Ovary (tissue), 9 donors: Measurements from ENCODE around the gene IFT25. TPM values are rescaled to one million over a fixed set of nuclear protein-coding genes. Genes with fewer than 3 reads are reported as not detected.

Experiments used
- DNase-seq, 5 donors: peaks; one replicate each; pipeline ENCODE4 v3.0.0-alpha.2; 2019 to 2020
- H3K27ac ChIP-seq, 2 donors: fragments of 200-600 bp; one replicate each; pipeline versions ENCODE4 v1.5.1 to v1.8.0; 2019 to 2022
- H3K27me3 ChIP-seq: fragments of 200-600 bp; one replicate; pipeline ENCODE4 v1.8.0; 2022
- H3K36me3 ChIP-seq: fragments of 200-600 bp; sonication (generic); one replicate; pipeline ENCODE4 v1.5.1; 2019
- H3K4me1 ChIP-seq: one replicate; pipeline ENCODE4 v1.8.1; 2013; ENCODE audit warnings: mild to moderate bottlenecking, moderate library complexity; ENCODE audit not compliant: insufficient read depth
- H3K4me3 ChIP-seq: fragments of 200-600 bp; sonication (generic); one replicate; pipeline ENCODE4 v1.5.1; 2017
- H3K9me3 ChIP-seq, 2 donors: fragments of 200-600 bp in 1 of 2; sonication (generic) in 1 of 2; one replicate each; pipeline versions ENCODE4 v1.5.1 to v1.8.1; 2013 to 2019; ENCODE audit warnings: mild to moderate bottlenecking in 1 of 2, moderate library complexity in 1 of 2
- CTCF ChIP-seq, 3 donors: fragments of 450-650 bp in 2 of 3; fragments of 200-600 bp in 1 of 3; IDR thresholded peaks; one replicate each; pipeline versions ENCODE4 v1.5.1 to v1.8.0; 2016 to 2022; ENCODE audit warnings: antibody characterized with exemption in 3 of 3, mild to moderate bottlenecking in 1 of 3
- EP300 ChIP-seq: sonication (generic); formaldehyde crosslinking; IDR thresholded peaks from one replicate; pipeline ENCODE4 v1.6.1; 2017; ENCODE audit warnings: antibody characterized with exemption
- POLR2A ChIP-seq: fragments of 450-650 bp; IDR thresholded peaks from one replicate; pipeline ENCODE4 v1.6.1; 2017; ENCODE audit warnings: antibody characterized with exemption, mild to moderate bottlenecking, moderate library complexity
- WGBS, 3 donors: extraction: QIAGEN DNeasy Blood & Tissue Kit in 1 of 3; methylation state at CpG; one replicate each; pipeline versions ENCODE4 v1.1.5 to v1.1.7; 2013 to 2017; 5-methylcytosine and 5-hydroxymethylcytosine counted together
- intact Hi-C, 4 donors: fragments of 100-400 bp; cut with DNase I; formaldehyde crosslinking; loops; one replicate each; pipeline versions ENCODE4 v1.11.0 to v1.15.1; 2022 to 2023
- polyA plus RNA-seq, 2 donors: library from polyadenylated mRNA; stranded (reverse); fragments of 200-250 nt in 1 of 2; fragments of 350-450 nt in 1 of 2; fragmentation: Illumina TruSeq in 1 of 2; extraction: RNeasy Lipid Tissue Mini Kit (QIAGEN cat#74804) in 1 of 2; gene quantifications; one replicate each; pipeline ENCODE4 v1.2.3, GENCODE V29; 2013 to 2014
- total RNA-seq, 7 donors: library from RNA; depleted of rRNA in 2 of 7; stranded (reverse); fragments of >200 nt in 2 of 7; fragmentation: NEBNext Ultra II Directional in 3 of 7; extraction: Animal tissue kit (Norgen Biotek cat#: 25700) in 3 of 7; gene quantifications; one replicate each; pipeline versions ENCODE4 v1.1.0 to v1.2.4, GENCODE V29; 2016 to 2023
- donor health status: DM: no; HTN: no; CAD: no; lungs with moderate emphysema.
- donor health status: DM: no; HTN: no; CAD: no.
- donor health status: Bipolar disorder and iron deficiency.
- donor health status: DM: yes; HTN: yes; CAD: no.
- donor health status: DM: no; HTN: no; CAD: no.
- donor health status: DM: yes; HTN: yes; CAD: no.

IFT25 gene
- total and polyA plus RNA-seq, 9 donors, result 24.2 to 39.4 (median 28.5) TPM

GRCh38 chr1:53944469-53945182 is 873 bp downstream of the IFT25 start:
- DNase-seq, result peak; percentile 12 to 49 (median 33)
- intact Hi-C loops, result loop anchor here in 3 of 4 donors (5.0 kb wide), 2 partner anchors 47 to 57 kb away; partner anchors contain the start of gene YIPF1 (in 2 of the 3)
- 54 to 56% (median 55%) methylated on average over 20 of the region's 20 CpGs for WGBS, 3 donors
- TF ChIP-seq CTCF (IDR thresholded peaks at IDR 0.05) (no peak), EP300 (no peak), POLR2A (no peak)
- no peaks in the 10 kb centered on the region for H3K27me3 ChIP-seq
- peak overlapping the region; percentile 74 to 89 for H3K27ac ChIP-seq
- no peaks in the 10 kb centered on the region for H3K36me3 ChIP-seq
- no peaks in the 10 kb centered on the region for H3K9me3 ChIP-seq
- H3K4me1 ChIP-seq, result peaks cover 11% of the 10 kb centered on the region
- peak overlapping the region; percentile 84 for H3K4me3 ChIP-seq

- TF ChIP-seq EP300 (no peak), CTCF (IDR thresholded peaks at IDR 0.05) (no peak), POLR2A (no peak)
- Histone ChIP-seq H3K27me3 (no peaks in the 10 kb centered on the region), H3K27ac (no peak overlapping the region), H3K4me1 (peaks cover 13% of the 10 kb centered on the region), H3K9me3 (no peaks in the 10 kb centered on the region), H3K4me3 (no peak overlapping the region), H3K36me3 (no peaks in the 10 kb centered on the region)
- intact Hi-C loops, result no loop called here
- DNase-seq, result no peak
- WGBS, 3 donors, result 95 to 96% (median 96%) methylated on average over 14 of the region's 14 CpGs
These were observed 1.9 kb downstream of the IFT25 start for GRCh38 chr1:53943490-53944043.

GRCh38 chr1:53943090-53943489 is 2.4 kb downstream of the IFT25 start:
- intact Hi-C loops, result no loop called here

More at GRCh38 chr1:53943090-53943489, 2.4 kb downstream of the IFT25 start:
- Histone ChIP-seq H3K4me3 (no peak overlapping the region), H3K9me3 (no peaks in the 10 kb centered on the region), H3K36me3 (no peaks in the 10 kb centered on the region), H3K27me3 (no peaks in the 10 kb centered on the region), H3K27ac (no peak overlapping the region), H3K4me1 (peaks cover 13% of the 10 kb centered on the region)
- TF ChIP-seq CTCF (IDR thresholded peaks at IDR 0.05) (no peak), EP300 (no peak), POLR2A (no peak)
- 94 to 98% (median 95%) methylated on average over 6 of the region's 6 CpGs for WGBS, 3 donors
- DNase-seq, result no peak
